ENCODE results near the gene PCDH19. TPM values are rescaled to one million over a fixed set of nuclear protein-coding genes. Genes with fewer than 3 reads are reported as not detected.

The PCDH19 gene
- total RNA-seq, 2 experiments from 2014 or later: not detected

GRCh38 chrX:100297728-100298127 lies 112.3 kb downstream of the PCDH19 start:
- DNase-seq (ENCODE audit: low spot score): no peak

GRCh38 chrX:100296183-100296753 lies 113.8 kb downstream of the PCDH19 start:
- Histone ChIP-seq H3K9me2 (ENCODE audit: insufficient read depth, low read length) (no peaks in the 10 kb centered on the region), H3K79me2 (ENCODE audit: insufficient read depth, low read depth, low read length) (no peaks in the 10 kb centered on the region), H3K4me3 (ENCODE audit: low read depth, low read length, poor library complexity, severe bottlenecking) (no peak overlapping the region), H3K36me3 (ENCODE audit: insufficient read depth, low read length) (no peaks in the 10 kb centered on the region), H3K4me2 (ENCODE audit: low read length) (no peak overlapping the region), H3K9me3 (ENCODE audit: low read length) (no peaks in the 10 kb centered on the region), H3K27ac (ENCODE audit: low read depth, low read length, poor library complexity, severe bottlenecking) (no peak overlapping the region), H3K4me1 (ENCODE audit: insufficient read depth, low read length, poor library complexity, severe bottlenecking) (no peaks in the 10 kb centered on the region), H4K20me1 (ENCODE audit: insufficient read depth, low read length) (no peaks in the 10 kb centered on the region), H2AFZ (ENCODE audit: low read length) (no peak overlapping the region)
- no TSS peak for BruUV-seq (replicated peaks)
- ChIA-PET POLR2A (no interaction called here), CTCF (ENCODE audit: unreplicated experiment) (no interaction called here)
- intact Hi-C loops (cut with micrococcal nuclease; ENCODE audit: unreplicated experiment): no loop called here
- DNase-seq (ENCODE audit: low spot score): no peak
- TF ChIP-seq EZH2phosphoT487 (IDR thresholded peaks at IDR 0.05; ENCODE audit: borderline replicate concordance, low read depth, low read length) (no peak), CTCF (conservative IDR thresholded peaks at IDR 0.05; ENCODE audit: low read length) (no peak)

More at GRCh38 chrX:100297728-100298127, 112.3 kb downstream of the PCDH19 start:
- no peak overlapping the region for H3K27ac ChIP-seq (ENCODE audit: low read depth, low read length, poor library complexity, severe bottlenecking)
- no peak overlapping the region for H3K4me3 ChIP-seq (ENCODE audit: low read depth, low read length, poor library complexity, severe bottlenecking)
- TF ChIP-seq EZH2phosphoT487 (IDR thresholded peaks at IDR 0.05; ENCODE audit: borderline replicate concordance, low read depth, low read length): no peak
- no peak for TF ChIP-seq CTCF (conservative IDR thresholded peaks at IDR 0.05; ENCODE audit: low read length)
- BruUV-seq (replicated peaks): no TSS peak
- no peaks in the 10 kb centered on the region for H3K9me2 ChIP-seq (ENCODE audit: insufficient read depth, low read length)
- intact Hi-C loops (cut with micrococcal nuclease; ENCODE audit: unreplicated experiment): no loop called here
- no peaks in the 10 kb centered on the region for H3K79me2 ChIP-seq (ENCODE audit: insufficient read depth, low read depth, low read length)
- ChIA-PET POLR2A (no interaction called here), CTCF (ENCODE audit: unreplicated experiment) (no interaction called here)
- H3K36me3 ChIP-seq (ENCODE audit: insufficient read depth, low read length): no peaks in the 10 kb centered on the region
- no peaks in the 10 kb centered on the region for H3K9me3 ChIP-seq (ENCODE audit: low read length)
- H4K20me1 ChIP-seq (ENCODE audit: insufficient read depth, low read length): no peaks in the 10 kb centered on the region
- H2AFZ ChIP-seq (ENCODE audit: low read length): no peak overlapping the region
- no peak overlapping the region for H3K4me2 ChIP-seq (ENCODE audit: low read length)
- no peaks in the 10 kb centered on the region for H3K4me1 ChIP-seq (ENCODE audit: insufficient read depth, low read length, poor library complexity, severe bottlenecking)

GRCh38 chrX:100294965-100295364 lies 115.1 kb downstream of the PCDH19 start:
- POLR2A ChIA-PET: no interaction called here
- no TSS peak for BruUV-seq (replicated peaks)

More at GRCh38 chrX:100294965-100295364, 115.1 kb downstream of the PCDH19 start:
- no peak for TF ChIP-seq CTCF (conservative IDR thresholded peaks at IDR 0.05; ENCODE audit: low read length)
- no peak for TF ChIP-seq EZH2phosphoT487 (IDR thresholded peaks at IDR 0.05; ENCODE audit: borderline replicate concordance, low read depth, low read length)
- no peaks in the 10 kb centered on the region for H3K36me3 ChIP-seq (ENCODE audit: insufficient read depth, low read length)
- H3K4me3 ChIP-seq (ENCODE audit: low read depth, low read length, poor library complexity, severe bottlenecking): no peak overlapping the region
- no peak for DNase-seq (ENCODE audit: low spot score)
- no peaks in the 10 kb centered on the region for H3K9me3 ChIP-seq (ENCODE audit: low read length)
- CTCF ChIA-PET (ENCODE audit: unreplicated experiment): no interaction called here
- H3K4me2 ChIP-seq (ENCODE audit: low read length): no peak overlapping the region
- H2AFZ ChIP-seq (ENCODE audit: low read length): no peak overlapping the region
- no peaks in the 10 kb centered on the region for H3K9me2 ChIP-seq (ENCODE audit: insufficient read depth, low read length)
- H4K20me1 ChIP-seq (ENCODE audit: insufficient read depth, low read length): no peaks in the 10 kb centered on the region
- no peaks in the 10 kb centered on the region for H3K79me2 ChIP-seq (ENCODE audit: insufficient read depth, low read depth, low read length)
- intact Hi-C loops (cut with micrococcal nuclease; ENCODE audit: unreplicated experiment): no loop called here
- no peak overlapping the region for H3K27ac ChIP-seq (ENCODE audit: low read depth, low read length, poor library complexity, severe bottlenecking)
- H3K4me1 ChIP-seq (ENCODE audit: insufficient read depth, low read length, poor library complexity, severe bottlenecking): no peaks in the 10 kb centered on the region
